Lower leg skin (tissue), 3 donors: ENCODE results near the gene TMC4.

Source experiments
- CTCF ChIP-seq, 3 donors: fragments of 450-650 bp; IDR thresholded peaks; one replicate each; pipeline ENCODE4 v1.5.1; 2016; ENCODE audit warnings: antibody characterized with exemption in 3 of 3, mild to moderate bottlenecking in 3 of 3, moderate library complexity in 2 of 3
- POLR2A ChIP-seq, 2 donors: fragments of 450-650 bp; IDR thresholded peaks; one replicate each; pipeline ENCODE4 v1.6.1; 2016 to 2017; ENCODE audit warnings: antibody characterized with exemption in 2 of 2, mild to moderate bottlenecking in 1 of 2, moderate library complexity in 1 of 2

- TF ChIP-seq CTCF (IDR thresholded peaks at IDR 0.05) (no peak), POLR2A (IDR thresholded peaks at IDR 0.05) (no peak)
These were observed 35.2 kb upstream of the TMC4 start for GRCh38 chr19:54207983-54208783.
